GM21390 (cell line): ENCODE data around the gene NPNT.

ENCODE experiments used
- ATAC-seq: cut with Tn5 transposase; IDR thresholded peaks from one replicate; pipeline ENCODE4 v1.9.1; 2021; ENCODE audit not compliant: unreplicated experiment

The NPNT gene

GRCh38 chr4:105967058-105967658 lies 71.9 kb downstream of the NPNT start:
- no peak for ATAC-seq

- ATAC-seq: no peak
These were observed 74.3 kb downstream of the NPNT start for GRCh38 chr4:105969575-105969974.

- no peak for ATAC-seq
These were observed 75.1 kb downstream of the NPNT start for GRCh38 chr4:105970371-105970770.

GRCh38 chr4:105971036-105971435 lies 75.8 kb downstream of the NPNT start:
- no peak for ATAC-seq

- ATAC-seq: no peak
These were observed 77.8 kb downstream of the NPNT start for GRCh38 chr4:105972946-105973621.

GRCh38 chr4:105976915-105977314 lies 81.6 kb downstream of the NPNT start:
- ATAC-seq: no peak

GRCh38 chr4:105978684-105979296 lies 83.5 kb downstream of the NPNT start:
- ATAC-seq: no peak

- no peak for ATAC-seq
These were observed 84.2 kb downstream of the NPNT start for GRCh38 chr4:105979506-105979905.

GRCh38 chr4:105988671-105989070 lies 93.4 kb downstream of the NPNT start:
- ATAC-seq: no peak

GRCh38 chr4:105989485-105990242 lies 94.4 kb downstream of the NPNT start:
- no peak for ATAC-seq

- ATAC-seq: no peak
These were observed 95.7 kb downstream of the NPNT start for GRCh38 chr4:105990933-105991332.

- no peak for ATAC-seq
These were observed 96.5 kb downstream of the NPNT start for GRCh38 chr4:105991726-105992125.

GRCh38 chr4:105992641-105993305 lies 97.5 kb downstream of the NPNT start:
- no peak for ATAC-seq

- no peak for ATAC-seq
These were observed 98.8 kb downstream of the NPNT start for GRCh38 chr4:105994061-105994460.

GRCh38 chr4:105994841-105995501 lies 99.7 kb downstream of the NPNT start:
- no peak for ATAC-seq

GRCh38 chr4:105996845-105997244 lies 101.6 kb downstream of the NPNT start:
- no peak for ATAC-seq

GRCh38 chr4:105998171-105999063 lies 103.1 kb downstream of the NPNT start:
- no peak for ATAC-seq

- no peak for ATAC-seq
These were observed 107.7 kb downstream of the NPNT start for GRCh38 chr4:106002994-106003393.

- ATAC-seq: no peak
These were observed 115.5 kb downstream of the NPNT start for GRCh38 chr4:106010761-106011160.

GRCh38 chr4:106011387-106011786 lies 116.1 kb downstream of the NPNT start:
- no peak for ATAC-seq
